ENCODE measurements around the gene DNAH6.

Gene DNAH6

DNA sequence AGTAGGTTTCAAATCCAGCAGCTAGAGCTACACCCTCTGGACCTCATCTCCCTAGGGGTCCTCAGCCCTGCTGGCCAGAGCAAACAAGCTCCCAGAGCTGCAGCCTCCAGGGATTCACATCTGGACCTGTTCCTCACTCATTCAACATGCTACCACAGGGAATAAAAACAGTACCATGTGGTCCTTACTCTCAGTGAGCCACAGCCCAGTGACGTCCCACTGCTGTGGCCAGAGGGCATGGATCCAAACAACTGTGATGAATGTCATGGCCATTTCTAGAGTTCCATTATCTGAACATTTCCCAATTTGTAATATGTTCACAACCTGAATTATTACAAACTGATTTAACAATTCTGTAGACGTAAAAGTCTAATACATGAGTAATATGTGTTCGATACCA is 186.6 kb downstream of the DNAH6 start:
- DNase-seq = no peak
- TF ChIP-seq POLR2A (IDR thresholded peaks at IDR 0.05; ENCODE audit: low read length) (no peak), GATA1 (IDR thresholded peaks at IDR 0.05; ENCODE audit: low read depth, low read length) (no peak)

DNA sequence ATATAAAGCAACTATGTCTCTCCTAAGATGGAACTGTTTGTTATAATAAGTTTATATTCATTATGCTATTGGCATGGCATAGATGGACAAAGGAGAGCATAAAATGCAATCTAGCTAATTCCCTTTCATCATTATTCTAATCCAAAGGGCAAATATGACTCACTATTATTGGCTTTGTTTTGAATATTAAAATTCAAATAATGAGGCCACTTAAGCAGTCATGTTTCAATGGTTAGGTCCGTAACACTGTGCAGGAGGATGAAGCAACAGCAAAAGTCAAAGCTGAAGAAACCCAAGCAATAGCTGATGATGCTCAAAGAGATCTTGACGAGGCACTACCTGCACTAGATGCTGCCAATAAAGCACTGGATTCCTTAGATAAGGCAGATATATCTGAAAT is 187.5 kb downstream of the DNAH6 start:
- no peak for DNase-seq
- no peak for TF ChIP-seq GATA1 (IDR thresholded peaks at IDR 0.05; ENCODE audit: low read depth, low read length)
- TF ChIP-seq POLR2A (IDR thresholded peaks at IDR 0.05; ENCODE audit: low read length) = no peak

DNA sequence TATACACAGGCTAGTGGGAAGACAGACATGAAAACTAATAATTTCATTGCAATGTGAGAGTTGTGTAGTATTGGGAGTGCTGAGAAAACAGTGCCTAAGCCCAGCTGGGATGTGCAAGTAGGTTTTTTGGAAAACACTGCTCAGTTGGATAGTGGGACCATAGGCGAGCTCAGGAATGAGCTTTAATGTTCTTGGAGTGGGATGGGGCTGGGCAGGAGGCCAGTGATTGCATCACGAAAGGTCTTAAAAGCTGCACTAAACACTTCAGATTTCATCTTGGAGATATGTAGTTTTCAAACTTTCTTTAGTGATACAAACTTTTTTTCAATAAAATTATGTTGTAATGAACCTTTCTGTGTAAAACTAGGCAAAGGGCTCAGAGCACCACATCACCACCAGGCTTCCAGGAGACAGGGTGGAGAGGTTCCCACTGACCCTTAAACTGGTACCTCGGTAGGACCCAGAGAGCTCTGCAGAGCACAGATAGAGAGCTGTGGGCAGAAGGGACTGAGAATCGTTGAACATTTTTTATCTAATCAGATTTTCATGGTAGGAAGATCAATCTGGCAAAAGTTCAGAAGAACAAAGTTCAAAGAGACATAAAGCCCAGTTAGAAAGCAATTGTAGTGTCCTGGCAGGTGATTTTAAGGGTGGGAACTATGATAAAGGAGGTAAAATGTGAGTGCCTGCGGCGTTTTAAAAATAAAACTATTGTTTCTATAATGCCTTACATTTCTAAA is 188.4 kb downstream of the DNAH6 start:
- TF ChIP-seq POLR2A (IDR thresholded peaks at IDR 0.05; ENCODE audit: low read length) = no peak
- TF ChIP-seq GATA1 (IDR thresholded peaks at IDR 0.05; ENCODE audit: low read depth, low read length) = no peak
- no peak for DNase-seq

DNA sequence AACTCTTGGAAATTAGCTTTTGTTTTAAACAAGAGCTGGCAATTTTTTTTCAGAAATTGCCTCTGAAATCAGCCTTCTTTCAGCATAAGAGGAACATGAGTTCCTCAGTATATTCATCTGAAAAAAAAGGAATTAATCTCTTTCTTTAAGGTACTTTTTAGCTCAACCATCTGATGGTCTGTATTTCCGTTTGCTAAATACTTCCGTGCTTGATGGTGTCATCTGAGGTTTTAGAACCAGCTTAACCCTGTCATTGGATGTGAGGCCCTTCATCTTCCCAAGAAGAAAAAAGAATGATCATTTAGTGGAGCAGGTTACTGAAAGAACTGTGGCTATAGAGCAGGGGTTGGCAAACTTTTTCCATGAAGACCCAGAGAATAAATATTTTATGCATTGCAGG is 189.6 kb downstream of the DNAH6 start:
- DNase-seq = no peak
- TF ChIP-seq GATA1 (IDR thresholded peaks at IDR 0.05; ENCODE audit: low read depth, low read length) (no peak), POLR2A (IDR thresholded peaks at IDR 0.05; ENCODE audit: low read length) (no peak)

DNA sequence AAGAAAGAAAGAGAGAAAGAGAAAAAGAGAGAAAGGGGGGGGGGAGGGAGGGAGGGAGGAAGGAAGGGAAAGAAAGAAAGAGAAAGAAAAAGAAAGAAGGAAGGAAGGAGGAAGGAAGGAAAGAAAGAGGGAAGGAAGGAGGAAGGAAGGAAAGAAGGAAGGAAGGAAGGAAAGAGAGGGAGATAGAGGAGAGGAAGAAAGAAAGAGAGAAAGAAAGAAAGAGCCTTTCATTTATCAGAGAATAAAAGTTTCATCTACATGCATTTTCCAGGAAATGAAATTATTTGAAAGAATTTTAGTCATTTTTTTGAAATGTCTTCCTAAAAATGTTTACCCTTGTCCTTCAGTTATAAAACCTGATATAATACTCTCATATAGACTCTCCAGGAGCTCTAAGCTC is 192.1 kb downstream of the DNAH6 start:
- no peak for DNase-seq
- TF ChIP-seq GATA1 (IDR thresholded peaks at IDR 0.05; ENCODE audit: low read depth, low read length) (no peak), POLR2A (IDR thresholded peaks at IDR 0.05; ENCODE audit: low read length) (no peak)

DNA sequence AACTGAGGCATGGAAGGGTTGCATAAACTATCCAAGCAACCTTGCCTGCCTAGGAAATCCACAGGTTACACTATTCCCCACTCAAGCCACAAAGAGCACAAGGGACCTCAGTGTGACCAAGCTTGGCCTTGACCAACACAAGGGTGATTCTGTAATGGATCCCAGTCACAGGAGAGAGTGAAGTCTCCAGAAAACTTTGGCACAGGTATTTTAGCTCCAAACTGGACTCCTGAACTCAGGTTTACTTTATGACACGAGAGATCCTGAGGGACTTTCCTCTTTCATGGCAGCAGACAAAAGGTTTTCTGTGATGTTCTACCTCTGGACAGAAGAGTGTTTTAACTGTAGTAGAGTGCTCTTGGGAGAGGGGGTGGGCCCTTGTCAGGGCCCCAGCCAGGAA is 195.4 kb downstream of the DNAH6 start:
- TF ChIP-seq GATA1 (IDR thresholded peaks at IDR 0.05; ENCODE audit: low read depth, low read length) (no peak), POLR2A (IDR thresholded peaks at IDR 0.05; ENCODE audit: low read length) (no peak)

DNA sequence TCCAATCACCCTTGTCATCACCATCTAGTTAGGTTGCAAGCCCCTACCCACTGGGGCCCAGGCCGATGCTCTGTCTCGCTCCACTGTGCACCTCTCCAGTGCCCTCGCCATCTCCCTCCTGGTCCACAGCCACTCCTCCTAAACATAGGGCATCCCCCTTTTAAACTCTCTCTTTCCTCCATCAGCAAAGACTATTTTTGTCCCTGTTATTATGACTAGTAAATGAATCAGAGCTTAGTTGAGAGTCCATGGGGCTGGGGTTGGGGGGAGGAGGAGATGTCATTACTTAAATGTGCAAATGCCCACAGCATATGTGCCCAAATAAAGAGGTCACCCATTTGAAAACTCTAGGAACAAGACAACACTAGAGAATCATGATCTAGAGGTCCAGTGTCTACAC is 197.1 kb downstream of the DNAH6 start:
- TF ChIP-seq GATA1 (IDR thresholded peaks at IDR 0.05; ENCODE audit: low read depth, low read length) = no peak
- no peak for TF ChIP-seq POLR2A (IDR thresholded peaks at IDR 0.05; ENCODE audit: low read length)
- no peak for DNase-seq

More for the DNA sequence above, 195.4 kb downstream of the DNAH6 start:
- no peak for DNase-seq

DNA sequence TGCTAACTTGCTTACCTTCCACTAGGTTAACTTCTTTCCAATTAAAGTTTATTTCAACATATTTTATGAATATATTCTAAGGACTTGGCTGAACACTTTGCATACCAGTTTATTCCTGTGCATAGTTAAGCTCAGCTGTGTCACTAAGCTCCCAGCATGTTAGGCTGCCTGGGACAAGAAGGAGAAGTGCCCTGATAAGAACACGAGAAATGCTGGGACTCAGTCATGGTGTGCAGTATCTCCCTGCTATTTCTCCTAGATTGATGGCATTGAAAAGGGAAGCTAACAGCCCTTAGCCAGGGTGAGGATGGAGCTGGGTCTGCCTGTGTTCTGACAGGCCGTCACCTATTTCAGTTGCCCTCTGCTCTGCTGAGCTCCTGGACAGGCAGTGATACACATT is 200.3 kb downstream of the DNAH6 start:
- no peak for DNase-seq
- TF ChIP-seq POLR2A (IDR thresholded peaks at IDR 0.05; ENCODE audit: low read length) = no peak
- TF ChIP-seq GATA1 (IDR thresholded peaks at IDR 0.05; ENCODE audit: low read depth, low read length) = no peak

DNA sequence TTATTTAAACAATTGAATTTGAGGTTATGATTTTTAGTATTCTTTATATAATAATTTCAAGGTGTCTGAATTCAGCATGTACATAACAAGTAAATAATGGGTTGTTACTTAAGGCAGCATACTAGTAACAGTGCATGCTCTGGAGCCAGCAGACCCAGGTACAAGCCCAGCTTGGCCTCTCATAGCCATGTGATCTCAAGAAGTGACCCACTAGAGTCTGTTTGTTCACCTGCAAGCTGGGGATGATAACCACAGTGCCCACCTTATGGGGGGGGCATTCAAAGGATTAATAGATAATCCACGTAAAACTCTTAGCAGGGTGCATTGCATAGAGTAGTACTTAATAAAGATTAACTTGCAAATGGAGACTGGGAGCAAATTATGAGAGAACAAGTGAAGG is 201.0 kb downstream of the DNAH6 start:
- DNase-seq = no peak
- no peak for TF ChIP-seq GATA1 (IDR thresholded peaks at IDR 0.05; ENCODE audit: low read depth, low read length)
- TF ChIP-seq POLR2A (IDR thresholded peaks at IDR 0.05; ENCODE audit: low read length) = no peak

DNA sequence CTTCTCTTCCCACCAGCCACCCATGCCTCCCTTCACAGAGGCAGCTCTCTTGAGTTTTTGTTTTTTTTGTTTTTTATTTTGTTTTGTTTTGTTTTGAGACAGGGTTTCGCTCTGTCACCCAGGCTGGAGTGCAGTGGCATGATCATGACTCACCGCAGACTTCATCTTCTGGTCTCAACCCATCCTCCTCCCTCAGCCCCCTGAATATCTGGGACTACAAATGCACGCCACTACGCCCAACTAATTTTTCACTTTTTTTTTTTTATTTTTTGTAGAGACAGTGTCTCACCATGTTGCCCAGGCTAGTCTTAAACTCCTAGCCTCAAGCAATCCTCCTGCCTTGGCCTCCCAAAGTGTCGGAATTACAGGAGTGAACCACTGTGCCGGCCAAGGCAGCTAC is 203.1 kb downstream of the DNAH6 start:
- DNase-seq = no peak
- TF ChIP-seq GATA1 (IDR thresholded peaks at IDR 0.05; ENCODE audit: low read depth, low read length) = no peak
- no peak for TF ChIP-seq POLR2A (IDR thresholded peaks at IDR 0.05; ENCODE audit: low read length)

DNA sequence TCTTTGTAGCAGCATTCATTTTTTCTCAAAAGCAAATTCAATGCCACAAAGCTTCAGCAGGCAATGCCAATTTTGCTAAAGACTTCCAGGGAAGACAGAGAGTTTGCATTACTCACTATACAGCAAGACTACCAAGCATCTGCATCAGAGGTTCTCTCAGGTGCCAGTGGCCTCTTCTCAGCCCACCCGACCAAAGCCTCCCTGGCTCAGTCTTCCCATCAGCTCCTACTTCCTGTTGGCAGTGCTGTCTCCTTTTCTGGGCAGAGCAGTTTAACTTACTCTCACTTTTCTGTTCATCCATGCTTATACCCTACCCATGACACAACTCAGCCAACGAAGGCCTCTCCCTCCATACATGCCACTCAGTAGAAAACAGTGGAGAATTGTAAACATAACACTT is 207.5 kb downstream of the DNAH6 start:
- no peak for TF ChIP-seq GATA1 (IDR thresholded peaks at IDR 0.05; ENCODE audit: low read depth, low read length)
- no peak for DNase-seq

DNA sequence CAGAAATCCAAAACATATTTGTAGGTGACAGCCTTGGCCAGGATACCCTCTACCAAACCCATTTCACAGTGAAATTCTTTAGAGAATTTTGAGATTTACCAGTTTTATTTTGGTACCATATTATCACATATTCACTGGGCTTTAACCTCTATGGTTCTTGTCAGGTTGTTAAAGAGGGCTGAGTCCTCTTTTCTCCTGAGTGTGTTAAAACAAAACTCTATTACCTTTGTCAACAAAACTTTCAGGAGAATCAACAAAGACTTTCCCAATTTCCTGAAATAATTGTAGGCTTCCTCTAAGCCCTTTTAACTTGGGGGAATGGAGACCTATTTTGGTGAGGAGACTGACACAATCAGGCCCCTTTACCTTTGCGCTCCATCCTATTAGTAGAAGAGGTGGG is 209.4 kb downstream of the DNAH6 start:
- DNase-seq = no peak
- no peak for TF ChIP-seq GATA1 (IDR thresholded peaks at IDR 0.05; ENCODE audit: low read depth, low read length)
- TF ChIP-seq POLR2A (IDR thresholded peaks at IDR 0.05; ENCODE audit: low read length) = no peak

DNA sequence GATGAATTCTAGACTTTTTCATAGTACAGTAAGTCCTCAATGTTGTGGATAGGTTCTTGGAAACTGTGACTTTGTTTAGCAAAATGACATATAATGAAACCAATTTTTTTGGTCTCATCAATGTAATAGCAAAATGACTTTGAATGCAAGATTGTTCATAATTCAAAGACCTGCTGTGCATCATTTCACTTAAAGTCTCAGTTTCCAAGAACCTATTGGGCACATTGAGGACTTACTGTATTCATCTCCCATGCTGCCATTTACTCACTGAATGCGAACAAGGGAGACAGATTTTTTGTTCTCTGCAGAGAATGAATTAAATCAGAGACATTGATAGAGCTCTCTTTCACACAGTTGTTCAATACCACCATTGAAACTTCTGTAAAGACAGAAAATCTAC is 211.0 kb downstream of the DNAH6 start:
- TF ChIP-seq GATA1 (IDR thresholded peaks at IDR 0.05; ENCODE audit: low read depth, low read length) = no peak
- TF ChIP-seq POLR2A (IDR thresholded peaks at IDR 0.05; ENCODE audit: low read length) = no peak
- no peak for DNase-seq

DNA sequence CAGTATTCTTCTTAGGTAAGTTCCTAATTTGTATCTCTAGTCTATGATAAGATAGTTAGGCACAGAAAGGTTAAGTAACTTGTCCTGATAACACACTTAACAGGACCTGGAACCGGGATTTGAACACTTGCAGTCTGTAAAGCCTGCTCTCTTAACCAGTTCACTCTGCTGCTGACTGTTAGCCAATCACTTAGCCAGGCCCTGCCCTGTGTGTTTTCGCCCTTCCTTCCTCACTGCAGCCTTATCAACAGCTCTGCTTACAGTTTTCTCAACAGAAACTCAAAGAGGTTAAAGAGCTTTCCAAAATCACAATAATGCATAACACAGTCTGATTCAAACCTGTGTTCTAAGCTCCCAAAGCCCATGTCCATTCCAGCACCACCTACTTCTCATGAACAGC is 212.9 kb downstream of the DNAH6 start:
- no peak for DNase-seq
- TF ChIP-seq GATA1 (IDR thresholded peaks at IDR 0.05; ENCODE audit: low read depth, low read length) (no peak), POLR2A (IDR thresholded peaks at IDR 0.05; ENCODE audit: low read length) (no peak)

DNA sequence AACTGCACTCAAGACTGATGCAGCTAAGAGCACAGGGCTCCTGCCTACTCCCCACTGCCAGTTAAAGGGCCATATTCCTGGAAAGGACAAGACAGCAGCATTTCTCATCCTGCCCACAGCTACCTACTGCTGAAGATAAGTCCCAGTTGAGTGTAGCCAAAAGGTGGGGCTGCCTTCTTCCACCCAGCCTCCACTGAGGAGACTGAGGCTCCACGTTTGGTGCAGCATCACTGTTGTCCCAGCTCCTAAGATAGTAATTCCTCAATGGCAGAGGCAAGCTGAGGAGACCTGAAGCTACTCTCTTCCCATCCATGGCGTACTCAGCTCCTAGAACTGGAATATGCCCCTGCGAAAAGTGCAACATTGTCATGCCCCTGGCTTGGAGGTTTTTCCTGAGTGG is 214.9 kb downstream of the DNAH6 start:
- no peak for TF ChIP-seq POLR2A (IDR thresholded peaks at IDR 0.05; ENCODE audit: low read length)
- TF ChIP-seq GATA1 (IDR thresholded peaks at IDR 0.05; ENCODE audit: low read depth, low read length) = no peak
- no peak for DNase-seq

Measured in erythroblast (primary cell).